ENCODE results near the gene ALPL. TPM values are rescaled to one million over a fixed set of nuclear protein-coding genes. Genes with fewer than 3 reads are reported as not detected.

ALPL gene
- total and polyA plus RNA-seq, 9 donors = 1.2 to 4.7 (median 3.4) TPM

GRCh38 chr1:21573971-21574465 lies 64.8 kb downstream of the ALPL start:
- DNase-seq = peak; percentile 81
- Histone ChIP-seq H3K36me3 (ENCODE audit: control insufficient read depth, insufficient read depth, low read length) (no peaks in the 10 kb centered on the region), H3K4me3 (ENCODE audit: low read length) (no peak overlapping the region), H3K4me1 (ENCODE audit: control insufficient read depth, insufficient read depth, low read length) (peaks cover 16% of the 10 kb centered on the region), H3K9me3 (replicated peaks; ENCODE audit: control insufficient read depth, low read depth, low read length) (no peaks in the 10 kb centered on the region), H3K27me3 (ENCODE audit: control insufficient read depth, insufficient read depth, low read length) (peaks cover 5% of the 10 kb centered on the region), H3K27ac (ENCODE audit: low read length) (peak overlapping the region; percentile 77)
- 10% methylated on average over 7 of the region's 11 CpGs for WGBS (ENCODE audit: insufficient coverage)

GRCh38 chr1:21574466-21575151 lies 65.4 kb downstream of the ALPL start:
- Histone ChIP-seq H3K9me3 (replicated peaks; ENCODE audit: control insufficient read depth, low read depth, low read length) (no peaks in the 10 kb centered on the region), H3K27ac (ENCODE audit: low read length) (peak overlapping the region; percentile 77), H3K36me3 (ENCODE audit: control insufficient read depth, insufficient read depth, low read length) (no peaks in the 10 kb centered on the region), H3K4me1 (ENCODE audit: control insufficient read depth, insufficient read depth, low read length) (peaks cover 15% of the 10 kb centered on the region), H3K27me3 (ENCODE audit: control insufficient read depth, insufficient read depth, low read length) (peaks cover 5% of the 10 kb centered on the region), H3K4me3 (ENCODE audit: low read length) (no peak overlapping the region)
- WGBS (ENCODE audit: insufficient coverage) = 21% methylated on average over 28 of the region's 31 CpGs
- DNase-seq = peak; percentile 34

DNA sequence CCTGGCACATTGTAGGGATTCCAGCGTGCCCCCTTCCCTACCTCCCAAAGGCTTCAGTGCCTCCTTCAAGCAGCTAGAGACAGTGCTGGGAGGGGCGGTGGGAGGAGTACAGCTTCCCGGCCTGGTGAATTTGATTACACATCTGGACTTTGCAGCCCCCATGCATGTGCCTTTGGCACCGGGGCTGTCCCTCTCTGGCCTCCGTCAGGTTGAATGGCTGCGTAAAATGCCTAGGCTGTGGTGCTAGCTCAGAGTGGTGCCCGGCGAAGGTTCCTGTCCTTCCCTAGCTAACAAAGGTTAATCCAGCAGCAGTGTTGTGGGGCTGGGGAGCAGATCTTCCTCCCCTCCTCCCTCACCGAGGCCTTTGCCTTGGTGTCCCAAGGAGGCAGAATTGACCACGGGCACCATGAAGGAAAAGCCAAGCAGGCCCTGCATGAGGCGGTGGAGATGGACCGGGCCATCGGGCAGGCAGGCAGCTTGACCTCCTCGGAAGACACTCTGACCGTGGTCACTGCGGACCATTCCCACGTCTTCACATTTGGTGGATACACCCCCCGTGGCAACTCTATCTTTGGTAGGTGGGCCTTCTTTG lies 66.2 kb downstream of the ALPL start:
- H3K36me3 ChIP-seq (ENCODE audit: control insufficient read depth, insufficient read depth, low read length) = no peaks in the 10 kb centered on the region
- 84% methylated on average over 11 of the region's 18 CpGs for WGBS (ENCODE audit: insufficient coverage)
- H3K27me3 ChIP-seq (ENCODE audit: control insufficient read depth, insufficient read depth, low read length) = peaks cover 5% of the 10 kb centered on the region
- peaks cover 12% of the 10 kb centered on the region for H3K4me1 ChIP-seq (ENCODE audit: control insufficient read depth, insufficient read depth, low read length)
- H3K27ac ChIP-seq (ENCODE audit: low read length) = no peak overlapping the region
- DNase-seq = no peak
- no peaks in the 10 kb centered on the region for H3K9me3 ChIP-seq (replicated peaks; ENCODE audit: control insufficient read depth, low read depth, low read length)
- no peak overlapping the region for H3K4me3 ChIP-seq (ENCODE audit: low read length)

- Histone ChIP-seq H3K27ac (ENCODE audit: low read length) (no peak overlapping the region), H3K4me1 (ENCODE audit: control insufficient read depth, insufficient read depth, low read length) (peaks cover 12% of the 10 kb centered on the region), H3K9me3 (replicated peaks; ENCODE audit: control insufficient read depth, low read depth, low read length) (no peaks in the 10 kb centered on the region), H3K4me3 (ENCODE audit: low read length) (no peak overlapping the region), H3K27me3 (ENCODE audit: control insufficient read depth, insufficient read depth, low read length) (peaks cover 5% of the 10 kb centered on the region), H3K36me3 (ENCODE audit: control insufficient read depth, insufficient read depth, low read length) (no peaks in the 10 kb centered on the region)
- DNase-seq = no peak
- WGBS (ENCODE audit: insufficient coverage) = 90% methylated on average over 7 of the region's 7 CpGs
Observed at GRCh38 chr1:21576031-21576797, 67.0 kb downstream of the ALPL start.

- Histone ChIP-seq H3K27me3 (ENCODE audit: control insufficient read depth, insufficient read depth, low read length) (peaks cover 5% of the 10 kb centered on the region), H3K36me3 (ENCODE audit: control insufficient read depth, insufficient read depth, low read length) (no peaks in the 10 kb centered on the region), H3K4me1 (ENCODE audit: control insufficient read depth, insufficient read depth, low read length) (peaks cover 12% of the 10 kb centered on the region), H3K9me3 (replicated peaks; ENCODE audit: control insufficient read depth, low read depth, low read length) (no peaks in the 10 kb centered on the region), H3K4me3 (ENCODE audit: low read length) (no peak overlapping the region), H3K27ac (ENCODE audit: low read length) (no peak overlapping the region)
- no peak for DNase-seq
- WGBS (ENCODE audit: insufficient coverage) = no CpG with 5 or more reads among the region's 5 CpGs
Observed at GRCh38 chr1:21576798-21577187, 67.6 kb downstream of the ALPL start.

DNA sequence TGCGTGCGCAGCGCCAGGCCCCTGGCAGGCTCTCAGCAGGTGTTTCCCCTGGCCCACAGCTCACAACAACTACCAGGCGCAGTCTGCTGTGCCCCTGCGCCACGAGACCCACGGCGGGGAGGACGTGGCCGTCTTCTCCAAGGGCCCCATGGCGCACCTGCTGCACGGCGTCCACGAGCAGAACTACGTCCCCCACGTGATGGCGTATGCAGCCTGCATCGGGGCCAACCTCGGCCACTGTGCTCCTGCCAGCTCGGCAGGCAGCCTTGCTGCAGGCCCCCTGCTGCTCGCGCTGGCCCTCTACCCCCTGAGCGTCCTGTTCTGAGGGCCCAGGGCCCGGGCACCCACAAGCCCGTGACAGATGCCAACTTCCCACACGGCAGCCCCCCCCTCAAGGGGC lies 68.1 kb downstream of the ALPL start:
- H3K4me3 ChIP-seq (ENCODE audit: low read length) = no peak overlapping the region
- no peaks in the 10 kb centered on the region for H3K36me3 ChIP-seq (ENCODE audit: control insufficient read depth, insufficient read depth, low read length)
- no peak overlapping the region for H3K27ac ChIP-seq (ENCODE audit: low read length)
- peaks cover 5% of the 10 kb centered on the region for H3K27me3 ChIP-seq (ENCODE audit: control insufficient read depth, insufficient read depth, low read length)
- no peaks in the 10 kb centered on the region for H3K9me3 ChIP-seq (replicated peaks; ENCODE audit: control insufficient read depth, low read depth, low read length)
- no peak for DNase-seq
- 86% methylated on average over 20 of the region's 26 CpGs for WGBS (ENCODE audit: insufficient coverage)
- H3K4me1 ChIP-seq (ENCODE audit: control insufficient read depth, insufficient read depth, low read length) = peaks cover 12% of the 10 kb centered on the region

DNA sequence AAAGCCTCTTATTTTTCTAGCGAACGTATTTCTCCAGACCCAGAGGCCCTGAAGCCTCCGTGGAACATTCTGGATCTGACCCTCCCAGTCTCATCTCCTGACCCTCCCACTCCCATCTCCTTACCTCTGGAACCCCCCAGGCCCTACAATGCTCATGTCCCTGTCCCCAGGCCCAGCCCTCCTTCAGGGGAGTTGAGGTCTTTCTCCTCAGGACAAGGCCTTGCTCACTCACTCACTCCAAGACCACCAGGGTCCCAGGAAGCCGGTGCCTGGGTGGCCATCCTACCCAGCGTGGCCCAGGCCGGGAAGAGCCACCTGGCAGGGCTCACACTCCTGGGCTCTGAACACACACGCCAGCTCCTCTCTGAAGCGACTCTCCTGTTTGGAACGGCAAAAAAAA lies 68.7 kb downstream of the ALPL start:
- Histone ChIP-seq H3K4me3 (ENCODE audit: low read length) (no peak overlapping the region), H3K36me3 (ENCODE audit: control insufficient read depth, insufficient read depth, low read length) (no peaks in the 10 kb centered on the region), H3K4me1 (ENCODE audit: control insufficient read depth, insufficient read depth, low read length) (peaks cover 12% of the 10 kb centered on the region), H3K27me3 (ENCODE audit: control insufficient read depth, insufficient read depth, low read length) (peaks cover 5% of the 10 kb centered on the region), H3K27ac (ENCODE audit: low read length) (no peak overlapping the region), H3K9me3 (replicated peaks; ENCODE audit: control insufficient read depth, low read depth, low read length) (no peaks in the 10 kb centered on the region)
- WGBS (ENCODE audit: insufficient coverage) = 72% methylated on average over 5 of the region's 9 CpGs
- DNase-seq = no peak

DNA sequence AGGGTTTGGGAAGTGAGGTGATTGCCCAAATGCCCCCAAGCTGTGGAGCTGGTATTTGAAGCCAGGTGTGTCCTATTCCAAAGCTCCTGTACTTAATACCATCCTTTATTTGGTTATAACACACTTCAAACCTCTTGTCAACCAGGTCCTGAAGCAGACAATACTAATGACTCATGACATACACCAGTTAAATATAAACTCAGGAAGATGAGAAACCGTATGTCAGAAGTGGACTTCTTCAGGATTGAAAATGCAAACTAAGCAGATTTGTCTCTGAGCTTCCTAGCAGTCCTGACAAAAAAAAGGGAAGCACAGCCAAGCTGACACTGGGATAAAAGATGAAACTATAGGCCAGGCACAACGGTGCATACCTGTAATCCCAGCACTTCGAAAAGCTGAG lies 70.6 kb downstream of the ALPL start:
- Histone ChIP-seq H3K4me3 (ENCODE audit: low read length) (no peak overlapping the region), H3K9me3 (replicated peaks; ENCODE audit: control insufficient read depth, low read depth, low read length) (no peaks in the 10 kb centered on the region), H3K27me3 (ENCODE audit: control insufficient read depth, insufficient read depth, low read length) (peaks cover 9% of the 10 kb centered on the region), H3K27ac (ENCODE audit: low read length) (no peak overlapping the region), H3K4me1 (ENCODE audit: control insufficient read depth, insufficient read depth, low read length) (peaks cover 3% of the 10 kb centered on the region), H3K36me3 (ENCODE audit: control insufficient read depth, insufficient read depth, low read length) (no peaks in the 10 kb centered on the region)
- DNase-seq = peak; percentile 20
- 55% methylated on average over 2 of the region's 3 CpGs for WGBS (ENCODE audit: insufficient coverage)

DNA sequence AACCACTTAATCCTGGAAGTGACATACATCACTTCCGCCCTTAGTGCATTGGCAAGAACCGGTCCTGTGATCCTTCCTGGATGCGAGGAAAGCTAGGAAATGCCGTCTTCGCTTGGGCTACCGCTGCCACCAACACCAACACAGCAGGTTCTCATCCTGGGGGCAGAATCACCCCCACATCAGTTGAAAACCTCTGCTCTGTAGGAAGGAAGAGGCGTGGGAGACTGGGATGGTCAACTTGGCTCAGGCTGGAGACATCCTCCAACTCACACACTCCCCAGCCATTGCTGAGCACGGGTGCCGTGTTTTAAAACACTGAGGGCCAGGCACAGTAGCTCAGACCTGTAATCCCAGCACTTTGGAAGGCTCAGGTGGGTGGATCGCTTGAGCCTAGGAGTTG lies 74.9 kb downstream of the ALPL start:
- no peak overlapping the region for H3K27ac ChIP-seq (ENCODE audit: low read length)
- 86% methylated on average over 1 of the region's 10 CpGs for WGBS (ENCODE audit: insufficient coverage)
- no peaks in the 10 kb centered on the region for H3K36me3 ChIP-seq (ENCODE audit: control insufficient read depth, insufficient read depth, low read length)
- no peaks in the 10 kb centered on the region for H3K9me3 ChIP-seq (replicated peaks; ENCODE audit: control insufficient read depth, low read depth, low read length)
- H3K4me1 ChIP-seq (ENCODE audit: control insufficient read depth, insufficient read depth, low read length) = peaks cover 12% of the 10 kb centered on the region
- no peak for DNase-seq
- H3K27me3 ChIP-seq (ENCODE audit: control insufficient read depth, insufficient read depth, low read length) = peaks cover 38% of the 10 kb centered on the region
- no peak overlapping the region for H3K4me3 ChIP-seq (ENCODE audit: low read length)

DNA sequence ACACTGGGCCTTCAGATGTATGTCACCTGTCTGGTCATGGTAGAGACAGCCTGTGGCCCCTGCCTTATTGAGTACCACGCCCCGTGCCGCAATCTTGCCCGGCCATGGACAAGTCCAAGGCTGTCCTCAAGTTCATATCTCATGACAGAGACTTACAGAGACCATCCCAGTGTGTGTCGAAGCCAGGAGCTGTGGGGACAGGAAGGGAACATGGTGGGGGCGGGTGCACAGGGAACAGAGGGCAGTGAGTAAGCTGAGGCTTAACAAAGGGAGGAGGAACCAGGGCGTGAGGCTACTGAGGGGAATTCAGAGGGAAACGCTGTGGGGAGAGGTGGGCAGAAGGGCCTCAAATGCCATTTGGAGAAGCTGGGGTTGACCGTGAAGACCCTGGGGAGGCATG lies 75.8 kb downstream of the ALPL start:
- WGBS (ENCODE audit: insufficient coverage) = 49% methylated on average over 5 of the region's 9 CpGs
- H3K9me3 ChIP-seq (replicated peaks; ENCODE audit: control insufficient read depth, low read depth, low read length) = no peaks in the 10 kb centered on the region
- peaks cover 16% of the 10 kb centered on the region for H3K4me1 ChIP-seq (ENCODE audit: control insufficient read depth, insufficient read depth, low read length)
- peaks cover 38% of the 10 kb centered on the region for H3K27me3 ChIP-seq (ENCODE audit: control insufficient read depth, insufficient read depth, low read length)
- H3K4me3 ChIP-seq (ENCODE audit: low read length) = no peak overlapping the region
- no peaks in the 10 kb centered on the region for H3K36me3 ChIP-seq (ENCODE audit: control insufficient read depth, insufficient read depth, low read length)
- no peak overlapping the region for H3K27ac ChIP-seq (ENCODE audit: low read length)
- no peak for DNase-seq
